MCF 10A (cell line): ENCODE data around the gene ELMO3. TPM values are rescaled to one million over a fixed set of nuclear protein-coding genes. Genes with fewer than 3 reads are reported as not detected.

Experiments used
- BruUV-seq: library from RNA; stranded (reverse); fragments of 400-500 nt; replicated peaks from 2 replicates; lab custom pipeline; 2021; lab: Mats Ljungman, UMichigan
- CTCF ChIA-PET: fragments of 300-600 bp; sonication (Branson Sonifier 250); formaldehyde crosslinking; extraction: SDS; loops from one replicate; lab custom pipeline; 2021; ENCODE audit warnings: antibody characterized with exemption, inconsistent platforms; lab: Yijun Ruan, JAX
- POLR2A ChIA-PET: fragments of 300-600, 350-650 bp; sonication (Branson Sonifier 250); formaldehyde crosslinking; extraction: SDS; loops from one replicate; lab custom pipeline; 2020; ENCODE audit warnings: antibody characterized with exemption, inconsistent platforms; lab: Yijun Ruan, JAX
- DNase-seq: peaks from one replicate; pipeline ENCODE4 v3.0.0-alpha.2; 2018; ENCODE audit not compliant: unreplicated experiment
- H3K27ac Mint-ChIP-seq: one replicate; pipeline ENCODE4 v1.8.0; 2022; ENCODE audit warnings: mild to moderate bottlenecking, low read depth, mixed read lengths; ENCODE audit not compliant: unreplicated experiment
- H3K27me3 Mint-ChIP-seq: one replicate; pipeline ENCODE4 v1.8.0; 2022; ENCODE audit warnings: mixed read lengths; ENCODE audit not compliant: insufficient read depth, unreplicated experiment
- H3K36me3 Mint-ChIP-seq: one replicate; pipeline ENCODE4 v1.8.0; 2022; ENCODE audit warnings: mild to moderate bottlenecking, moderate library complexity, mixed read lengths; ENCODE audit not compliant: insufficient read depth, unreplicated experiment
- H3K4me1 Mint-ChIP-seq: one replicate; pipeline ENCODE4 v1.8.0; 2022; ENCODE audit warnings: mixed read lengths; ENCODE audit not compliant: insufficient read depth, unreplicated experiment
- H3K4me3 Mint-ChIP-seq: one replicate; pipeline ENCODE4 v1.8.0; 2022; ENCODE audit warnings: mild to moderate bottlenecking, moderate library complexity, mixed read lengths; ENCODE audit not compliant: unreplicated experiment
- H3K9me3 Mint-ChIP-seq: one replicate; pipeline ENCODE4 v1.8.0; 2022; ENCODE audit warnings: mixed read lengths; ENCODE audit not compliant: unreplicated experiment
- CTCF ChIP-seq: fragments of 200-600 bp; IDR thresholded peaks from one replicate; pipeline ENCODE4 v1.8.0; 2022; ENCODE audit warnings: antibody characterized with exemption, mild to moderate bottlenecking; ENCODE audit not compliant: unreplicated experiment
- intact Hi-C: fragments of 100-400 bp; cut with micrococcal nuclease; formaldehyde crosslinking; loops from 2 replicates; pipeline ENCODE4 v1.14.1; 2022
- total RNA-seq: library from RNA; stranded (reverse); gene quantifications from 2 replicates; pipeline ENCODE4 v1.2.3, GENCODE V29; 2022

The ELMO3 gene
- total RNA-seq, 1 experiment from 2014 or later: 12.0 TPM

- no peaks in the 10 kb centered on the region for H3K9me3 Mint-ChIP-seq
- no peak for TF ChIP-seq CTCF
- H3K27ac Mint-ChIP-seq: no peak within 1 kb of the TSS
- intact Hi-C loops: no loop called here
- DNase-seq: no peak
- H3K4me3 Mint-ChIP-seq: no peak within 1 kb of the TSS
- no peaks in the 10 kb centered on the region for H3K27me3 Mint-ChIP-seq
- POLR2A ChIA-PET: no interaction called here
- CTCF ChIA-PET: interaction anchor here (0.5 to 0.6 kb wide), 2 partner anchors 28 to 36 kb away, joined by 3 to 5 read pairs; no protein-coding TSS in a partner anchor
- BruUV-seq: no TSS peak
- peaks cover 2% of the 10 kb centered on the region for H3K4me1 Mint-ChIP-seq
- H3K36me3 Mint-ChIP-seq: peaks cover 12% of the 10 kb centered on the region
Observed at GRCh38 chr16:67164599-67165061, 34.3 kb upstream of the ELMO3 start, which contains the start of gene HSF4. HSF4 (plus strand) TSS chr16:67164745; CDS start chr16:67164812, 67 bp downstream.

GRCh38 chr16:67165121-67166078 is 33.5 kb upstream of the ELMO3 start:
- BruUV-seq: no TSS peak
- DNase-seq: no peak
- H3K9me3 Mint-ChIP-seq: no peaks in the 10 kb centered on the region
- no peaks in the 10 kb centered on the region for H3K27me3 Mint-ChIP-seq
- ChIA-PET POLR2A (interaction anchor here (1.1 kb wide), 1 partner anchor 12 kb away, joined by 3 read pairs; no protein-coding TSS in a partner anchor), CTCF (interaction anchor here (0.5 to 0.6 kb wide), 2 partner anchors 29 to 35 kb away, joined by 3 to 5 read pairs; no protein-coding TSS in a partner anchor)
- H3K27ac Mint-ChIP-seq: no peak overlapping the region
- H3K36me3 Mint-ChIP-seq: peaks cover 12% of the 10 kb centered on the region
- H3K4me1 Mint-ChIP-seq: peaks cover 8% of the 10 kb centered on the region
- intact Hi-C loops: no loop called here
- no peak for TF ChIP-seq CTCF
- no peak overlapping the region for H3K4me3 Mint-ChIP-seq

GRCh38 chr16:67166110-67166547 is 32.8 kb upstream of the ELMO3 start:
- H3K27ac Mint-ChIP-seq: no peak overlapping the region
- H3K4me1 Mint-ChIP-seq: peaks cover 12% of the 10 kb centered on the region
- H3K27me3 Mint-ChIP-seq: no peaks in the 10 kb centered on the region
- no peak for TF ChIP-seq CTCF
- peaks cover 12% of the 10 kb centered on the region for H3K36me3 Mint-ChIP-seq
- H3K9me3 Mint-ChIP-seq: no peaks in the 10 kb centered on the region
- no TSS peak for BruUV-seq
- intact Hi-C loops: no loop called here
- no peak overlapping the region for H3K4me3 Mint-ChIP-seq
- ChIA-PET POLR2A (interaction anchor here (1.1 kb wide), 1 partner anchor 12 kb away, joined by 3 read pairs; no protein-coding TSS in a partner anchor), CTCF (interaction anchor here (0.7 kb wide), 1 partner anchor 10 kb away, joined by 3 read pairs; no protein-coding TSS in a partner anchor)
- no peak for DNase-seq
